GM12891 (cell line): ENCODE measurements around the gene POLR2A.

Experiments used
- PAX5 ChIP-seq: IDR thresholded peaks from 2 replicates; pipeline ENCODE4 v1.6.1; 2011; ENCODE audit warnings: low read length, moderate library complexity, mild to moderate bottlenecking; ENCODE audit not compliant: insufficient read depth, severe bottlenecking
- POLR2A ChIP-seq: IDR thresholded peaks from 2 replicates; pipeline ENCODE4 v1.6.1; 2011; ENCODE audit warnings: low read depth, low read length, control low read depth
- POLR2AphosphoS5 ChIP-seq: IDR thresholded peaks from 2 replicates; pipeline ENCODE4 v1.6.1; 2011; ENCODE audit warnings: low read depth, low read length, control low read depth
- POU2F2 ChIP-seq: IDR thresholded peaks from 2 replicates; pipeline ENCODE4 v1.6.1; 2011; ENCODE audit warnings: low read depth, mild to moderate bottlenecking, control low read depth, low read length, moderate library complexity
- SPI1 ChIP-seq: IDR thresholded peaks from 2 replicates; pipeline ENCODE4 v1.6.1; 2011; ENCODE audit warnings: low read depth, low read length, control low read depth
- TAF1 ChIP-seq: IDR thresholded peaks from 2 replicates; pipeline ENCODE4 v1.6.1; 2011; ENCODE audit warnings: low read depth, low read length, control low read depth

DNA sequence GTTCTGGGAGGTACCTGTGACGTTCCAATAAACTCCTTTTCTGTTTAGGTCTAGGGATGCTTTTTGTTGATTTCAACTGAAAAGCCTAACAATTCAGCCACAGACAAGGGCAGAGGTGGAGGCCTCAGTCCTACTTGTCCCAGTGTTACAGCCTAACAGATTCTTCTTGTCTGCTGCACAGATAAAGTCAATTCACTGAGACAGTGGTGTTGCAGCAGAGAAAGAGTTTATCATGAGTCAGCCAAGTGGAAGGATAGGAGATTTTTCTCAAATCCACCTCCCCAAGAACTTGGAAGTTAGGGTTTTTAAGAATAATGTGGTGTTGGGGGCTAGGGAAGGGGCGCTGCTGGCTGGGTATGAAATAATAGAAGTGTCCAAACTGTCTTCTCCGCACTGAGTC, 53.9 kb downstream of the POLR2A start:
- TF ChIP-seq POLR2A = no peak
- no peak for TF ChIP-seq POLR2AphosphoS5
- TF ChIP-seq TAF1 = no peak
- no peak for TF ChIP-seq POU2F2
- TF ChIP-seq SPI1 = no peak
- no peak for TF ChIP-seq PAX5
